GM21526 (cell line): Measurements from ENCODE around the gene CAPN10.

ENCODE experiments used
- ATAC-seq: cut with Tn5 transposase; IDR thresholded peaks from one replicate; pipeline ENCODE4 v1.9.1; 2021; ENCODE audit warnings: moderate library complexity; ENCODE audit not compliant: unreplicated experiment, low FRiP score

The CAPN10 gene

GRCh38 chr2:240619506-240620148 is 33.1 kb downstream of the CAPN10 start:
- ATAC-seq: no peak

DNA sequence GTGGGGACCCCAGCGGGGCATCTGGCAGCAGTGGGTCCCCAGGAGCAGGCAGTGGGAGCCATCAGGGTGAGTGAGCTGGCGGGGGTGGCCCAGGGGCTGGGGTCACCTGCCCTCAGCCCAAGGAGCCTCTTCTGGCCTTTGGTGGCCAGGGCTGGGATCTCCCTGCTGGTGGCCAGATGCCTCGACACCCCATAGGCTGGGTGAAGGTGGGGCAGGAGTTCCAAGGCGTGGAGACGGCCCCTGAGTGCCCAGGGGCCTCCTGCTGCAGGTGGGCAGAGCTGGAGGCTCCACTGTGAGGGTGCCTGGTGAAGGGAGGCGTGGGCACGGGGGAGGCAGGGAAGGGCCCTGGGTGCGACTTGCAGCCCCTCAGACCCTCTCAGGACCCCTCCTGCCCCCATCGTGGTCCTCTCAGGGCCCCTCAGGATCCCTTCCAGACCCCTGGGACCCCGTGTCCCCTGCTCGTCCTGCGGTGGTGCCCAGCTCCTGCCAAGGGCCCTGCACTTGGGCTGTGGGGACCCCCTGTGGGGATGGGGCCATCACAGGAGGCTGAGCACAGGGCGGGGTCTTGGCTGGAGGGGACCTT is 33.7 kb downstream of the CAPN10 start:
- no peak for ATAC-seq

DNA sequence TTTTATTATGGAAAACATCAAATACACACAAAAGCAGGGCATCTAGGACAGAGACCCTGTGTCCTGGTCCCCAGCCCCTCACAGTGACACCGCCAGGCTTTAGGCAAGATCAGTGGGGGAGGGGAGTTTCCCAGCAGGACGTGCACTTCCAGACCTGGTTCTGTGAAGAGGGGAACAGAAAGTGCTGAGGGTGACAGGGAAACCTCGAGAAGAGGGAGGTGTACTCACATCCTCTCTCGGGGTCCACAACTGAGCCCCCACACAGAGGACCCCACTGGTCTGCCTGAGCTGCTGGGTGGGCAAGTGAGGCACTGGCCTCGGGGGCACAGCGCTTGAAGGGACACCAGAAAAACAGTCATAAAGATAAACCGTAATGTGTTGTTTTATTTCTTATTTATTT is 34.3 kb downstream of the CAPN10 start:
- no peak for ATAC-seq

DNA sequence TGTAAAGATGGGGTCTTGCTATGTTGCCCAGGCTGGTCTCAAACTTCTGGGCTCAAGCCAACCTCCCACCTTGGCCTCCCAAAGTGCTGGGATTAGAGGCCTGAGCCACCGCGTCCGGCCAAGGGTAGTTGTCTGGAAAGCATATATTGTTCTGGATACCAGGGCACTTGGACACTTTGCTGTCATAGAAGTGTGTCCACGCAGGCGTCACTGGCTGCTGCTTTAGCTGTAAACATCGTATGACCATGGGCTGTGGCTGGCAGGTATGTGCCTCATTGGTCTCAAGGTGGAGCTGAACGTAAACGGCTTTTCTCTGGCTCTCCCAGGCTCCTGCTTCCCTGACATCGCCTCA is 35.5 kb downstream of the CAPN10 start:
- no peak for ATAC-seq

GRCh38 chr2:240622531-240623235 is 36.1 kb downstream of the CAPN10 start:
- no peak for ATAC-seq

GRCh38 chr2:240623531-240624010 is 37.0 kb downstream of the CAPN10 start:
- ATAC-seq: no peak

DNA sequence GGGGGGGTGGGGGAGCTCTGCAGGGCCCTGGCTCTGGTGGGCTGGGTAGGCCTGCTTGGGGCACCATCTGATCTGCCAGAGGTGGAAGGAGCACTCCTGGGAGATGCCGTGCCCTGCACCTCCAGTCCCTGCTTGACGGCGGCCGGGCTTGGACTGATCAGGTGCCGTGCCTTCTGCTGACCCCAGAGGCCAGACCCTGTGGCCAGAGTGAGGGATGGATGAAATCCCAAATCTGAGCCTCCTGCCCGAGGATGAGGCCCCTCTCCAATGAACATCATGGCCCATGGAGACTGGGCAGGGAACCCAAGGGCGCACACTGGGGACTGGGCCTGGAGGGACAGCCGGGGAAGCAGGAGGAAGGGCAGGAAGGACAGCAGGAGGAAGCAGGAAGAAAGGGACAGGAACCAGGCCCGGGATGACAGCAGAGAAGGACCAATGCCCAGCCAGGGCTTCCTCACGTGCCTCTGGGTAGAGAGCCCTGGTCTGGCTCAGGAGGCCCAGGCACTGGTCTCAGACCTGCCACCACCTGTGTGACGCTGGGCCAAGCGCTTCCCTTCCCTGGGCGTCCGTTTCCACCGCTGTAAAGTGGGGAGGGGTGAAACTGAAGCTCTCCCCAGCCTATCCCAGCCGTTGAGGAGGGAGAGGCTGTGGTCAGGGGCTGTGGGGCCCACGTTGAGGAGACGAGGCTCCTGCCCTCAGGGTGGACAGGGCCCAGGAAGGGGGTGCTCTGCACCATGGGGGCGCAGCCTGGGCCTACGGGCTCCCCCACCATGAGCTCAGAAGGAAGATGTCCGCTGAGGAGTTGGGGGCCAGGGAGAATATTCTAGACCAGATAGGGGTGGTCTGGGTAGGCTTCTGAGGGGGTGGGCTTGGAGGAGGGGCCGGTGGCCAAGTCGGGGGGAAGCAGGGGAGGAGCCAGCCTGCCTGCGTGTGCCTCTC is 37.7 kb downstream of the CAPN10 start:
- no peak for ATAC-seq

DNA sequence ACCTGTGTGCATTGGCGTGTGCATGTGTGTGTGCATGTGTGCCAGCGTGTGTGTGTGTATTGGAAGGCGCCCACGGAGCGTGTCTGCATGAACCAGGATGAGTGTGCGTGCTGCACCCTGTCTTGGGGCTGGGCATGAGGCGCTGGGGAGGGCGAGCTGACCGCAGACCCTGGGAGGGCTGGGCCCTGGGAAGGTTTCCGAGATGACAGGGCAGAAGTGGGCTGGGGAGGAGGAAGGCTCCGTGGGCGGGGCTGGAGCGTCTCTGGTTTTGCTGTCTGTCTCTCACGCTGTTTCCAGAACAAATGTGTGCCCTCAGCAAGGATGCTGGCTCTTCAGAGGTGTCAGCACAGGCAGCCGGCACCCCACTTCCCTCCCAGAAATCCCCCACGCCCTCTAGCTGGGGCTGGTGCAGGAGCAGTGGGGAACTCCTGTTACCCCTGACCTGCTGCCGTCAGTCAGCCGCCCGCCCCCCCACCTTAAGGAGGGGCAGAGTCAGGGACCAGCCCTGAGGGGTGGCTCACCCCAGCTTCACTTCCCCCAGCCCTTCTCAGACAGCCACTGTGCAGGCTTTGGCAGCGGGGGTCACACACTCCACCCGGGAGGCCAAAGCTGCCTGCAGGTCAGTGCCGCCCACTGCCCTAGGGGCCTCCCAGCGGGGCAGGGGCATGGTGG is 38.6 kb downstream of the CAPN10 start, which contains the start of gene GPR35:
Gene GPR35, plus strand, starts transcription at position 531 of the 672 bp plus-strand sequence. CDS start 4,473 bp downstream, outside the sequence.
- ATAC-seq: no peak

DNA sequence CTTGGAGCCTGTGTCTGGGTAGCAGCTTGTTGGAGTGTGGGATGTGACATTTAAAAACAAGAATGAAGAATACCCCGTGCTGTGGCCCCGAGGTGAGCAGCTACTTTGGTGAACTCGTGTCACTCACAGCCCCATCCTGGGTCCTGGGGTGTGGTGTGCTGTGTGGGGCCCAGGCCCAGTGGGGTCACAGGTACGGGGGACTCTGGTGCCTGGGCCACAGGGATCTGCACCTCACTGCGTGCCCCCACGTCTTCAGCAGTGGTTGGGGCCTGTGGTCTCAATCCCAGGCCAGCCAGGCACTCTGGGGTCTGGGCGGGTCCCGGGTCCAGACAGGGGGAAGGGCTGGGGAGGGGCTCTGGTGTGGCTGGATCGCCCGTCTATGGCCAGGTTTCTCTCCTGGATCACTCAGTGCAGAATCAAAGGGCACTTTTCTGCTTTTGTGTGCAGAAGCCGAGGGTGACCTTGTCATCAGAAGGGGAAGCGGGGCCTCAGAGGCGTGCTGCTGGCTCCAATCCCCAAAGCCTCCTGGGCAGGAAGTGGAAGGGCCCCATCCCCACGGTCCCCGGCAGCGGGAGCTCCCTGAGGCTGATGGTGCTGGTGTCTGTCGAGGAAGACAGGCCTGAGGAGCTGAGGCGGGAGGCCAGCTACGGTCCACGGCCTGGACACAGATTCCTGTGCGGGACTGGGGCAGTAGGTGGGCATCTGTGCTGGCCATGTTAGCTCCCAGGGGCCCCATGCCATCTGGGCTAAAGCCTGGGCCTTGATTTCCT is 40.2 kb downstream of the CAPN10 start:
- ATAC-seq: no peak

DNA sequence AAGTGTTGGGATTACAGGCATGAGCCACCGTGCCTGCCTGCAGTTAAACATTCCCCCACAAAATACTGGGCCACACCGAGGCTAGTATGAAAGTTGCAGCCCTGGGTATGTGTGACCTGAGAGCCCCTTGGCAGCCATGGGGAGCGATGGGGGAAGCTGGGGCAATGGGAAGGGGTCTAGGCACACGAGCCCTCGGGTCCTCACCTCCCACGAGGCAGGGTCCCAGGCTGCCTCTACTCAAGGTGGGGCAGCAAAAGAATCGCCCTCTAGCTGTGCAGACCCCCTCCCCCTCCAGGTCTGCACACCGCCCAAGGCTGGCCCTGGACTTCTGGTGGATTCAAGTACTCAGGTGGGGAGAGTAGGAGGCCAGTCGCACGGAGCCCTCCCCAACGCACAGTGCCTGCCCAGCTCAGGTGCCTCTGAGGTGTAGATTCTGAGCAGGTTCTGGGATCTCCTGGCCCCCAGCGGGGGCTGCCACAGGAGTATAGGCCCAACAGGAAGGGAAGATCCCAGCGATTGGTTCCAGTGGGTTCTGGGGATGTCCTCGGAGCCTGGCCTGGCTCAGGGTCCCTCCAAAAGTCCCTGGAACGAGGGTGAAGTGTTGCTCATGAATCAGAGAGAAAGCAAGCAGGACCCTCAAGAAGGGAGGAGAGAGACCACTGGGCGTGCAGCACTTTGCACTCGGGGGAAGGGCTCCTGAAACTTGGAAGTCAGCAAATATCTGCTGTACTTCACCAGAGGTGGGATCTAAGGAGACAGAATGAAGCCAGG is 41.4 kb downstream of the CAPN10 start:
- ATAC-seq: no peak

GRCh38 chr2:240628507-240628807 is 41.9 kb downstream of the CAPN10 start:
- ATAC-seq: no peak

DNA sequence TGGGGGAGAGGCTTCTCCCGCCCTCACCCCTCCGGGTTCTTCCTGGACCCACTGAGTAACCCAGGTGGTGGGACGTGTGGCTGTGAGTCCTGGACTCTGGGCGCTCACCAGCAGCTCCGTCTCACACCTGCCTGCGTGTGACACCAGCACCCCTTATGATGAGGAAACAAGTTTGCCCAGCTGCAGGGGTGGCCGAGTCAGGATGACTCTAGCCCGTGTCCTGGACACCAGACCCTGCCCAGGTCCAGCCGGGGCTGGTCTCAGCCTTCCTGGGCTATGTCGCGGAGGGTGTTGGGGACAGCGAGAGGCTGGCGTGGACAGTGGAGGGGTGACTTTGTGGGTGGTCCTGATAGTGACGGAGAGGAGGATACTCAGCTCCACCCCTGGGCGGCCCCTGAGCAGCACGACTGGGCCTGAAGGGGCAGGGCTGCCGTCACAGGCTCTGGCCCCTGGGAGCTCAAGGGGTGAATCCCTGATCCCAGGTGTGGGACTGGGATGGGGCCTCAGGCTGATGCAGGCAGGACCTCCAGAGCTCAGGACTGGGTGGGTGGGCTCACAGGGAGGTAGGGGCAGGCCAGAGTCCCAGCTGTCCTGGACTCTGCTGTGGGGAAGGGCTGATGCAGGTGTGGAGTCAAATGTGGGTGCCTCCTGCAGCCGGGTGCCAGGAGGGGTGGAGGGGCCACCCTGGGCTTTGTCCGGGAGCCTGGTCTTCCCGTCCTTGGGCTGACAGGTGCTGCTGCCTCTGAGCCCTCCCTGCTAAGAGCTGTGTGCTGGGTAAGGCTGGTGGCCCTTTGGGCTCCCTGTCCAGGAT is 42.5 kb downstream of the CAPN10 start:
- ATAC-seq: no peak

DNA sequence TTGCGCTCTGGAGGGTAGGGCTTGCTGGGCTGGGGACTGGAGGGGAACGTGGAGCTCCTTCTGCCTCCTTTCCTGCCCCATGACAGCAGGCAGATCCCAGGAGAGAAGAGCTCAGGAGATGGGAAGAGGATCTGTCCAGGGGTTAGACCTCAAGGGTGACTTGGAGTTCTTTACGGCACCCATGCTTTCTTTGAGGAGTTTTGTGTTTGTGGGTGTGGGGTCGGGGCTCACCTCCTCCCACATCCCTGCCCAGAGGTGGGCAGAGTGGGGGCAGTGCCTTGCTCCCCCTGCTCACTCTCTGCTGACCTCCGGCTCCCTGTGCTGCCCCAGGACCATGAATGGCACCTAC is 43.1 kb downstream of the CAPN10 start:
- no peak for ATAC-seq

- no peak for ATAC-seq
Measured at GRCh38 chr2:240629968-240630770, 43.6 kb downstream of the CAPN10 start.

- ATAC-seq: no peak
Measured at GRCh38 chr2:240630771-240631547, 44.4 kb downstream of the CAPN10 start.

DNA sequence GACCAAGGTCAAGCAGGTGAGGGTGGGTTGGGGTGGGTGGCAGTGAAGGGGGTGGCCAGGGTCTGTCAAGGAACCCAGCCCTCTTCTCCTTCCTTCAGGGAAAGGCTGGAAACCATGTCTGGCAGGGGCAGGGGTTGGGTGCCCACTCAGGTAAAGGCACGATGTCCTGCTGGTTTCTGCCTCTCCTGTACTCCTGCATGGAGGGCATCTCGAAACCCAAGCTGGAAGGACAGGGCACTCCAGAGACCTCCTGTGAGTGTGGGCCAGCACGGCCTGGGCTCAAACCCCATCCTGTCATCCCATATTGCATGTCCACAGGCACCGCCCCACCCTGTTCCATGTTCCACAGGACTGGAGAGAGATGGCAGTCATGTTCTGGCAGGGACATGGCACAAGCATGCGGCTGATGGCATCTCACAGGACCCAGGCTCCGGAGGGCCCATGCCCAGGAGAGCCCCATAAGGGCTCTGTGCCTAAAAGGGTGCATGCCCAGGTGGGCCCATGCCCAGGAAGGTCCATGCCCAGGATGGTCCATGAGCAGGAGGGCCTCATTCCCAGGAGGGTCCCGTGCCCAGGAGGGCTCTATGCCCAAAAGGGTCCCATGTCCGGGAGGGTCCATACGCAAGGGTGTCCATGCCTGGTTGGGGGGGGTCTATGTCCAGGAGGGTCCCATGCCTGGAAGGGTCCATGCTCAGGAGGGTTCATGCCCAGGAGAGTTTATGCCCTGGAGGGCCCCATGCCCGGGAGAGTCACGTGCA is 45.2 kb downstream of the CAPN10 start:
- ATAC-seq: no peak
